Skin of body (tissue), 2 donors: ENCODE data around the gene CHD2. TPM values are rescaled to one million over a fixed set of nuclear protein-coding genes. Genes with fewer than 3 reads are reported as not detected.

Source experiments
- DNase-seq: peaks from one replicate; lab custom pipeline; 2025; lab: John Stamatoyannopoulos, UW
- total RNA-seq: library from RNA; depleted of rRNA; stranded (reverse); fragments of >200 nt; gene quantifications from one replicate; pipeline ENCODE4 v1.2.3, GENCODE V29; 2014

CHD2 gene
- total RNA-seq, 1 donor from 2014 or later = 174 TPM

DNA sequence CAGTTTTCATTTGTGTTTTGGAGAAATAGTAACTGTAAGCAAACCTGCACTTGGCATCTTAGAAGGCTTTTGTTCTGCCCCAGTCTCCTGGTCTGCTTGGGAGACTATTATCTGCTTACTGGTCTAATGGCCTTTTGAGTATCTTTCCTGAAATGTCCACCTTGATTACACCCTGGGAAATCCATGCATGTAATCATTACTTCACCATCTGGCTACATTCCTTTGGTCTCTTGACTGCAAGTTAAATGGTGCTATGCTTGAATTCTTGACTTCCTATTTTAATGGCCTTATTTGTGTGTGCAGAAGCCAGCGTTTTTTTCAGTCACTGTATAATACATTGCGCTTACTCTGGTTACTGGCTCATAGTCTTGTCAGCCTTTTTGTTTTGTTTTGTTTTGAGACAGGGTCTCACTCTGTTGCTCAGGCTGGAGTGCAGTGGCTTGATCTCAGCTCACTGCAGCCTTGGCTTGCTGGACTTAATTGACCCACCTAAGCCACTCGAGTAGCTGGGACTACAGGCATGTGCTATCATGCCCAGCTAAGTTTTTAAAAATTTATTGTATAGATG is 30.0 kb downstream of the CHD2 start:
- DNase-seq = no peak

- no peak for DNase-seq
These were observed 30.7 kb downstream of the CHD2 start for GRCh38 chr15:92930776-92931175.

GRCh38 chr15:92932946-92933649 is 33.0 kb downstream of the CHD2 start:
- no peak for DNase-seq

- DNase-seq = no peak
These were observed 33.7 kb downstream of the CHD2 start for GRCh38 chr15:92933831-92934230.

- no peak for DNase-seq
These were observed 34.6 kb downstream of the CHD2 start for GRCh38 chr15:92934716-92935115.

DNA sequence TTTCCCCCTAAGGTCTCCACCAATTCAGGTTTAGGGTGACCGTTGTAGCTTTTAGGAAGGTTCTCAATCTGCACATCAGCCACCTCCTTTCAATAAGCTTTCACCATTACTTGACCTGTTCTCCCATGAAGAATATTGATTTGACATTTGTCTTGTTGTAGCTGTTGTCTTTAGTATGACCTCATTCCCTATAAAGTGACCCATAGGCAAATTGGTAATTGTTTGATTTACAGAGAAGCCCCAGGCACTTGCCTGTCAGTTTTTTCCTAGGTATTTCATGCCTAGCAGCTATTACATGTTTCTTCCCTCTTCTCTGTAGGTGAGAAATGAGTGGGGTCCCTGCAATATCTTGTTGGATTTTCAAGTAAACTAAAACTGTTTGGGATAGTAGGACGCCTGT is 36.0 kb downstream of the CHD2 start:
- no peak for DNase-seq

DNA sequence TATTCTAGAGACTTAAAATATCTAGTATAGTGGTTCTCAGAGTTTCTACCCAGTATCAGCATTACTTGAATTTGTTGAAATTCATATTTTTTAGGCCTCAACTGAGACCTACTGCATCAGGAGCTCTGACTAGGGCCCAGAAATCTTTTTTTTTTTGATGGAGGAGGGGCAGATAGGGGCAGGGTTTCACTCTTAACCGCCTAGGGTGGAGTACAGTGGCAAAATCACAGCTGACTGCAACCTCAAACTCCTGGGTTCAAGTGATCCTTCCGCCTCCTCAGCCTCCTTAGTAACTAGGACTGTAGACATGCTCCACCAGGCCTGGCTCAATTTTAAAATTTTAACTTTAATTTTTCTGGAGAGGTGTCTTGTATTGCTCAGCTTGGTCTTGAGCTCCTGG is 36.6 kb downstream of the CHD2 start:
- no peak for DNase-seq

DNA sequence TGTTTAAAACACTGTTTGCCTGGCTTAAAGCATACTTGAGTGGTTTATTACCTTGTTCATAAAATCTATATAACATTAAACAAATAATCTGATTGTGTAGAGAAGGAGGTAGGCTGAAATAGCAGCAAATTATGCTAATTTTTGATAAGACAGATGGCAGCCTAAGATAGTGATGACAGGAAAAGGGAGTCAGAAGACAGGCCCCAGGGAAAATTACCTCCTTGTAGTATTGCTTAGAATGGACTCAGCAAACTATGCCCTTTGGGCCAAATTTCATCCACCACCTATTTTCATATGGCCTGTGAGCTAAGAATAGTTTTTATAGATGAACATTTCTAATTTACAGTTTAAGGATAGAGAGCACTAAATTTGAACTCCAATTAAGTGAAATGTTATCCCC is 37.8 kb downstream of the CHD2 start:
- DNase-seq = no peak

- DNase-seq = no peak
These were observed 38.3 kb downstream of the CHD2 start for GRCh38 chr15:92938387-92938786.

DNA sequence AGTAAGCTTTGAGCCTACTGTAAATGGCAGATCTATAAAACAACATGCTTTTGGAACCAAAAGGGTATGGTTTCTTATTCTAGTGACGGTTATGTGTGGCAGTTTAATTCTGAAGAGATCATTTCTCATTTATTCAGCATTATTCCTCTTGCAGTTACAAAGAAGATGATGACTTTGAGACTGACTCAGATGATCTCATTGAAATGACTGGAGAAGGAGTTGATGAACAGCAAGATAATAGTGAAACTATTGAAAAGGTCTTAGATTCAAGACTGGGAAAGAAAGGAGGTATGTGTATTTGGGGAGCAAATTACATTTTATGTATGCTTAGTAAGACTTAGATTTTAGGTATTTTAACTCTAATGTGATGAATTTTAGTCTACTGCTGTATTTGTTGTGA is 41.5 kb downstream of the CHD2 start:
- DNase-seq = no peak

- no peak for DNase-seq
These were observed 42.6 kb downstream of the CHD2 start for GRCh38 chr15:92942706-92943105.

DNA sequence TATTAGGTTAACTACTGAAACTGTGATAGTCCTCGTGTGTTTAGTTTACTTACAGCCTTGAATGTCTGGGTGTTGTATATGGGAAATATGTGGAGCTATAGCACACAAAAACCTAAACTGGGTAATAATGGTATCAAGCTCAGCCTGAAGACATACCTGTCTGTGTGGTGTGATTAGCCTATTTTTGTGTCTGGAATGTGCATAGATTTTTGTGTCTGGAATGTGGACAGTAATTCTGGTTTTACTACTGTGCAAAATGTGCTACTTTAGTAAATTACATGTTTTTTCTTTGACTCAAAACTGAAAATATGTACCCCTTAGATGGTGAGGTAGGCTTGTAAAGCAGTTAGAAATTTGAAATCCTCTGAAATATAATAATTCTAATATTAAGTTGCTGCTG is 43.5 kb downstream of the CHD2 start:
- no peak for DNase-seq

GRCh38 chr15:92944946-92945521 is 44.9 kb downstream of the CHD2 start:
- no peak for DNase-seq

GRCh38 chr15:92947071-92947730 is 47.1 kb downstream of the CHD2 start:
- DNase-seq = no peak

- DNase-seq = no peak
These were observed 49.6 kb downstream of the CHD2 start for GRCh38 chr15:92949604-92950249.

DNA sequence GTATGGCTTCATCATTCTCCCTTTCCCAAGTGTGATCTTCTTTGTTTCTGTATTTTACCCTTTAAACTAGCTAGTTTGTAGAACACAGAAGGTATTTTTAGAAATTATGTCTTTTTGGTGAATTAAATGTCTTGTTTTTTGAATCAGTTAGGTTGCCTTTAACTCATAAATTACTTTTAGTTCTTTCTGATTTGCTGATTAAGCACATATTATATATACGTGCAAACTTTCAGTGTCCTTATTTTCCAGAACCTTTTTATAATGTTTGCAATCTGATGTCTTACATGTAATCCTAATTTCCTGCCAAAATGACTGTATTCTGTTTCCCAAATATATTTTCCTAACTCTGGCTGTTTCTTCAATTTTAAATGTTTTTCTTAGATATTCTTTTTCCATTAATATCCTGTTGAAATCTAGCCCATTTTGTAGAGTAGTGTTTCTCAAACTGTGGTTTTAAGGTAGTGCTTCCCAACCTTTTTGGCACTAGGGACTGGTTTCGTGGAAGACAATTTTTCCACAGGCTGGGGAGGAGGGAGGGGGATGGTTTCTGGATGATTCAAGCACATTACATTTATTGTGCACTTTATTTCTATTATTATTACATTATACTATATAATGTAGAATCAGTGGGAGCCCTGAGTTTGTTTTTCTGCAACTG is 51.8 kb downstream of the CHD2 start:
- DNase-seq = no peak

DNA sequence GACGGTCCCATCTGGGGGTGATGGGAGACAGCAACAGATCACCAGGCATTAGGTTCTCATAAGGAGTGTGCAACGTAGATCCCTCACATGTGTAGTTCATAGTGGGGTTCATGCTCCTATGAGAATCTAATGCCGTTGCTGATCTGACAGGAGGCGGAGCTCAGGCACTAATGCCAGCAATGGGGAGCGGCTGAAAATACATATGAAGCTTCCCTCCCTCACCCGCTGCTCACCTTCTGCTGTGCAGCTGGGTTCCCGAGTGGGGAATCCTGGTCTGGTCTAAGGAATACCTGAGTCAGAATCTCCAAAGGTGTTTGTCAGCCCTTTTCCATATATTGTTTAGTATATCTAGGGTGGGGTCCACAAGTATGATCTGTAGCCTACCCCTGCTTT is 52.3 kb downstream of the CHD2 start:
- DNase-seq = no peak

GRCh38 chr15:92953566-92953965 is 53.4 kb downstream of the CHD2 start:
- DNase-seq = no peak

- DNase-seq = no peak
These were observed 53.9 kb downstream of the CHD2 start for GRCh38 chr15:92954002-92954401.

GRCh38 chr15:92954578-92954977 is 54.5 kb downstream of the CHD2 start:
- DNase-seq = no peak

GRCh38 chr15:92955706-92956105 is 55.6 kb downstream of the CHD2 start:
- no peak for DNase-seq

- DNase-seq = no peak
These were observed 58.0 kb downstream of the CHD2 start for GRCh38 chr15:92958105-92958504.
